ENCODE data around the gene LRRC43. TPM values are rescaled to one million over a fixed set of nuclear protein-coding genes. Genes with fewer than 3 reads are reported as not detected.

LRRC43 gene, protein sequence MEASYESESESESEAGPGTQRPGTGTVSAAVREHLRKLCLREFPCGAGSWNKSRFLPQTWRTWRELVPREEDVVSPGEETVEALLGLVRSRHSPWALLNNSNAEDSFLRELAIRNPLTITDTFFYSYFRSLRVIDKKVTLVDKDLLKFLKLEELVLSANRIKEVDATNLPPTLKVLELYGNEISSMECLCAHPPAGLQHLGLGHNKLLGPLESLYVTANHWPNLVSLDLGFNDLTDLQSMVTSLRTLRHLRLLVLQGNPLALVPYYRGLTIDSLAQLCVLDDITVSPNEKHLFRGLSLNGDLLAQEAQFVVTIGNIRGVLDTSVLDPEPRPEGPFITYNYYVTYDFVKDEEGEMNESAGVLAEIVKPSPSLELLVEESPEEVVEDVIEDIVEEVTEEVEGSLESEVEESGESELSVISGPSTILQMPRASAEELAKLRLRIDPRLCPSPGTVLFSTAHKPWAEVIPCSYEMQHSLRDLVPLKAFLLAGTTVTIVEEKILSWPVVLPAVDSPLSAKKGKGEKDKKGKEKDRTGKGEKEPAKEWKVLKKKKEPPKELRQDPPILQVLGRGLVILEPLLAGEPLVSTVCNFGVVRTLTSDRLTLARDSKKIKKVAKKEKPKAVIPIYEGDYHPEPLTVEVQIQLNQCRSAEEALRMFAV
- 6.5 TPM for total RNA-seq

DNA sequence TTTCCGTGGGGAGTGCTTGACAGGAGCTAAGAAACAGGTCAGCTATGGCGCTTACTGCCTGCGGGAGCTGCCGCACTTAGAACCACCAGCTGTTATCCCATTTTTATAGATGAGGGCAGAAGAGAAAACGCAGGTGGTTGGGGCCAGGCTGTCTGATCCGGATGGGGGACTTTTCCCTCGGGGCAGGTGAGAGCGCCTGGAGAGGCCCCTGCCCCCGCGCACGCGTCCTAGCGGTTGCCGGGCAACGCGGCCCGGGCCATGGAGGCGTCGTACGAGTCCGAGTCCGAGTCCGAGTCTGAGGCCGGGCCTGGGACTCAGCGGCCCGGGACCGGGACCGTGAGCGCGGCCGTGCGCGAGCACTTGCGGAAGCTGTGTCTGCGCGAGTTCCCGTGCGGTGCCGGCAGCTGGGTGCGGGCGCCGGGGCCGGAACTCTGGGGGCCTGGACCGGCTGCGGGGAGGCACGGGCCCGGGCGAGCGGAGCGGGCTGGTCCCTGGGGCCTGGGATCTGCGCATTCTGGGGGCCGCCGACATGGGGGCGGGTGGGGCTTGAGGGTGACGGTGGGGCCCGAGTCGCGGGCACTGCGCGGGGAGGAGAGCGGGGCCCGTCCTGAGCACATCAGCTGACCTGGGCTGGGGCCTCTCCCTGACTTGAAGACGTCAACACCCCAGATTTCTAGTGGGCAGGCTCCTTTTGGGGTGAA is at the start of gene LRRC43:
TSS of gene LRRC43 (plus strand) at position 237 of the 701 bp plus-strand sequence. CDS start at position 259, 22 bp downstream.

DNA sequence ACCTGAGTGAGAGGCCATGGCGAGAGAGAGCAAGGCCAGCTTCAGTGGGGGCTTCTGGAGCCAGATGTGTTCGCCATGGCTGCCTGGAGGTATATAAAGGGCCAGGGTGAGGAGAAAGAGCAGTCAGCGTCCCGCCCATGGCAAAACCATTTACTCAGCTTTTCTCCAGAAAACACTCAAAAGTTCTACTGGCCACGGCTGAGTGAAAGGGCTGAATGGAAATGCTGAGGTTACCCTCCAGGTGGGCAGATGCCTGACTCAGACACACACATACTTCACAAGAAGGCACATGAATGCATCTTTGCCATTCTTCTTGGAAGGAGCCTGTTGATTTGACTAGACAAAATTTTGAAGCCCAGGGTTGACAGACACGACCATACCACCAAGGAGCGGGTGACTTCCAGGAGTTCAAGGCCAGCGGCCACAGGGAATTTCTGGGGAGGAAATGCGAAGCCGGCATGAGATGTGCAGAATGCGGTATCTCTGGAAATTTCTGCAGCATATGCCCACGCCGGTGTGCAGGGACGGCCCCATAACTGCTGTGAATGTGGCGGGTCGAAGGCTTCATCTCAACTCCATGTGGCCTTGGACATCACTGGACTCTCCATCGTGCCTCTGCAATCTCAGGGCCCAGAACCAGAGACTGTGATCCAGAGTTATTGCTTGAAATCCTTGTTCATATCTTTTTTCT is 8.6 kb upstream of the LRRC43 start, which contains the start of gene IL31:
TSS of gene IL31 (minus strand) at position 67 of the 691 bp plus-strand sequence. CDS start at position 18, 49 bp downstream.

DNA sequence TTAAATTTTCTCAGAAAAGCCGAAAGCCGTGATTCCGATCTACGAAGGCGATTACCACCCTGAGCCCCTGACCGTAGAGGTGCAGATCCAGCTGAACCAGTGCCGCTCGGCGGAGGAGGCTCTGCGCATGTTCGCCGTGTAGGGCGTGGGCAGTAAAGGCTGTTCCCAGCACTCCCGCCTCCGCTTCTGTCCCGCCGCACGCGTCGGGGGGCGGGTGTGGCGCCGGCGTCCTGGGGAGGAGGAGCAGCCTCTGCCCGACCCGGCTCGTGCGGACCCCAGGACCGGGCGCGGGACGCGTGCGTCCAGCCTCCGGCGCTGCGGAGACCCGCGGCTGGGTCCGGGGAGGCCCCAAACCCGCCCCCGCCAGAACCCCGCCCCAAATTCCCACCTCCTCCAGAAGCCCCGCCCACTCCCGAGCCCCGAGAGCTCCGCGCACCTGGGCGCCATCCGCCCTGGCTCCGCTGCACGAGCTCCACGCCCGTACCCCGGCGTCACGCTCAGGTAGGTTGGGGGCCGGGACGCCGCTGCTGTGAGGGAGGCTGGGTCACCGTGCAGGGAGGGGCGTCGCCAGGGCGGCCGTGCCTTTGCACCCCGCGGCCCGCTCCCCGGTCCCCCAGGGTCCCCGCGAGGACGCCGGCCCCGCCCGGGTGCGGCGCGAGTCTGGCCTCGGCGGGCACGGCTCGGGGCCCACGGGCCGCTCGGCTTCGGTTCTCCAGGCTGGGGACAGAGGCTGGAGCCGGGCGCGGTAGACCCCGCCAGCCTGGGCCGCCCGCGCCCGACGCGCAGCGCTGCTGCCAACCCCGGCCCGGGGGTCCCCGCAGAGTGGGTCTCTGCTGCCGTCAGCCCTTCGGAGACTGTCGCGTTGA is 20.6 kb downstream of the LRRC43 start, which contains the start of gene B3GNT4:
TSS of gene B3GNT4 (plus strand) at position 409 of the 866 bp plus-strand sequence. CDS start 910 bp downstream, outside the sequence.

DNA sequence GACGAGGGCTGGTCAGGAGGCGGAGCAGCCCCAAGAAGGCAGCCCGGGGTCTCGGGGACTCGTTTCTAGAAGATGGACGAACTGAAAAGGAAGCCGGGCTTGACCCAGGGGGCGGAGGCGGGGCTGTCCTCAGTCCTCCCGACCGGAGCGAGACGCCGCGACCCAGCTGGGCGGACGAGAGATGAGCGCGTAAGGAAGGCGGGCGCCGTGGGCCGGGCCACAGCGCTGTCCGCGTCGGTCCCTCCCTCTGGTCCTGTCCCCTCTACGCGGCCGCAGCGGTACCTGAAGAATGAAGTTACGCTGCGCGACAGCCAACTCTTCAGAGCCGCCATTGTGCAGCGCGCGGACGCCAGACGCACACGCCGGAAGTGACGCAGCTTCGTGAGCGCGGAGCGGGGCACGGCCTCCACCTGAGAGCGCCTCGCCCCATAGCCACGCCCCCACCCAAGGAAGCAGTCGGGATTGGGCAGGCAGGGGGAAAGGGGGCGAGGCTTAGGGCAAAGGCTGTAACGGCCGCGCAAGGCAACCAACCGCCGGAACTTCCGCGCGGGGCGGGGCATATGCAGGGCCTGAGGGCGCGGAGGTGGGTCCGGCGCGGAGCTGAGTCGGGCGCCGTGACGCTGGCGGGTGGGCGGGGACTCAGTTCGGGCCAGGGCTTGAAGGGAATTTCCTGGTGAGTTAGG is 42.9 kb downstream of the LRRC43 start, which contains the start of gene DIABLO:
TSS of gene DIABLO (minus strand) at position 370 of the 683 bp plus-strand sequence. CDS start at position 332, 38 bp downstream.

Small RNAs within 50 kb of the gene (small RNA-seq; reads per million reads assigned to genes)
- gene DIABLO: 0.51 reads per million, percentile 54 among the genes with 10 or more reads in this experiment

Other genes starting within 250 kb of the LRRC43 start
- 39.7 TPM for gene BCL7A, start 161.2 kb upstream of the LRRC43 start, total RNA-seq
- 14.3 TPM for gene MLXIP, start 104.4 kb upstream of the LRRC43 start, total RNA-seq
- not detected for gene IL31, start 8.9 kb upstream of the LRRC43 start, total RNA-seq
- 8.5 TPM for gene B3GNT4, start 20.6 kb downstream of the LRRC43 start, total RNA-seq
- 62.5 TPM for gene DIABLO, start 42.9 kb downstream of the LRRC43 start, total RNA-seq
- gene VPS33A, start 83.4 kb downstream of the LRRC43 start, total RNA-seq: 25.1 TPM
- 81.0 TPM for gene CLIP1, start 239.5 kb downstream of the LRRC43 start, total RNA-seq

Data from diencephalon (tissue), 1 donor.